B cell (primary cell): Measurements from ENCODE around the gene PNPLA5. TPM values are rescaled to one million over a fixed set of nuclear protein-coding genes. Genes with fewer than 3 reads are reported as not detected.

Experiments
- ATAC-seq: fragments of 200-7000 bp; cut with Tn5 transposase; one replicate; pipeline ENCODE4 v1.10.0; 2021; ENCODE audit warnings: low read depth, mild to moderate bottlenecking, moderate number of reproducible peaks, moderate library complexity
- CTCF ChIA-PET: fragments of 350-600 bp; sonication (Branson Sonifier 250); formaldehyde crosslinking; loops from one replicate; lab custom pipeline; 2021; ENCODE audit warnings: antibody characterized with exemption, inconsistent platforms; lab: Charles Lee
- POLR2A ChIA-PET: fragments of 350-600 bp; sonication (Branson Sonifier 250); formaldehyde crosslinking; loops from one replicate; lab custom pipeline; 2021; ENCODE audit warnings: antibody characterized with exemption; lab: Charles Lee
- DNase-seq: peaks from one replicate; pipeline ENCODE4 v3.0.0; 2013
- H2AFZ ChIP-seq: 2 replicates; pipeline ENCODE4 v1.6.1; 2012; ENCODE audit warnings: mild to moderate bottlenecking, low read depth, low read length; ENCODE audit not compliant: insufficient read depth, poor library complexity, severe bottlenecking
- H3K27ac ChIP-seq, 2 donors: 1 replicate in 1 of 2; 2 replicates in 1 of 2; pipeline ENCODE4 v1.5.1; 2012 to 2013; ENCODE audit warnings: low read length in 2 of 2, mild to moderate bottlenecking in 2 of 2, moderate library complexity in 1 of 2
- H3K27me3 ChIP-seq, 4 experiments: fragments of 200-600 bp in 1 of 4; sonication (generic) in 1 of 4; replicated peaks in 1 of 4; 1 replicate in 2 of 4; 2 replicates in 2 of 4; pipeline versions ENCODE4 v1.6.1 to v1.7.0; 2013 to 2016; ENCODE audit warnings: low read length in 3 of 4, mild to moderate bottlenecking in 2 of 4, mixed read lengths in 1 of 4, moderate library complexity in 1 of 4; ENCODE audit not compliant: insufficient read depth in 4 of 4, control insufficient read depth in 3 of 4; ENCODE audit errors: control extremely low read depth in 1 of 4
- H3K36me3 ChIP-seq, 2 experiments: replicated peaks in 1 of 2; 1 replicate in 1 of 2; 2 replicates in 1 of 2; pipeline versions ENCODE4 v1.6.1 to v1.7.1; 2013; ENCODE audit warnings: low read length in 1 of 2; ENCODE audit not compliant: insufficient read depth in 2 of 2, control insufficient read depth in 1 of 2; ENCODE audit errors: control extremely low read depth in 1 of 2, extremely low read depth in 1 of 2
- H3K4me1 ChIP-seq, 2 donors: fragments of 200-600 bp in 1 of 2; sonication (generic) in 1 of 2; 1 replicate in 1 of 2; 2 replicates in 1 of 2; pipeline versions ENCODE4 v1.5.1 to v1.6.1; 2013 to 2017; ENCODE audit warnings: low read length in 2 of 2; ENCODE audit not compliant: control insufficient read depth in 2 of 2, insufficient read depth in 2 of 2
- H3K4me2 ChIP-seq: replicated peaks from 2 replicates; pipeline ENCODE3; 2012; ENCODE audit warnings: mild to moderate bottlenecking, low read depth, low read length; ENCODE audit not compliant: poor library complexity, severe bottlenecking
- H3K4me3 ChIP-seq, 5 experiments: fragments of 200-600 bp in 1 of 5; sonication (generic) in 1 of 5; 1 replicate in 3 of 5; 2 replicates in 2 of 5; pipeline versions ENCODE4 v1.5.1 to v1.7.0; 2011 to 2016; ENCODE audit warnings: low read length in 4 of 5, mild to moderate bottlenecking in 4 of 5, low read depth in 2 of 5, control low read depth in 1 of 5, moderate library complexity in 1 of 5; ENCODE audit not compliant: insufficient read depth in 1 of 5; ENCODE audit errors: control extremely low read depth in 1 of 5, extremely low read depth in 1 of 5
- H3K79me2 ChIP-seq: fragments of 200-600 bp; sonication (generic); one replicate; pipeline ENCODE4 v1.6.0; 2016; ENCODE audit warnings: low read length; ENCODE audit not compliant: control insufficient read depth, insufficient read depth
- H3K9ac ChIP-seq: fragments of 200-600 bp; sonication (generic); 2 replicates; pipeline ENCODE4 v1.6.1; 2017; ENCODE audit warnings: mild to moderate bottlenecking, low read length, moderate library complexity
- H3K9me3 ChIP-seq, 3 donors: one replicate each; pipeline versions ENCODE4 v1.6.1 to v1.7.1; 2013; ENCODE audit warnings: low read length in 2 of 3; ENCODE audit not compliant: control insufficient read depth in 2 of 3, insufficient read depth in 1 of 3; ENCODE audit errors: control extremely low read depth in 1 of 3
- H4K20me1 ChIP-seq: 2 replicates; pipeline ENCODE4 v1.6.0; 2012; ENCODE audit warnings: mild to moderate bottlenecking, low read length; ENCODE audit not compliant: insufficient read depth, control insufficient read depth, poor library complexity, severe bottlenecking
- H3K27ac Mint-ChIP-seq: one replicate; pipeline ENCODE4 v1.8.0; 2021; ENCODE audit warnings: mixed read lengths
- H3K27me3 Mint-ChIP-seq: one replicate; pipeline ENCODE4 v1.8.0; 2021; ENCODE audit warnings: mixed read lengths
- H3K4me1 Mint-ChIP-seq: one replicate; pipeline ENCODE4 v1.8.0; 2021; ENCODE audit warnings: mixed read lengths
- H3K4me3 Mint-ChIP-seq: one replicate; pipeline ENCODE4 v1.8.0; 2021; ENCODE audit warnings: mixed read lengths
- H3K9me3 Mint-ChIP-seq: one replicate; pipeline ENCODE4 v1.8.0; 2022; ENCODE audit warnings: mixed read lengths; ENCODE audit not compliant: insufficient read depth
- CTCF ChIP-seq: fragments of 200-600 bp; IDR thresholded peaks from one replicate; pipeline ENCODE4 v1.8.0; 2022; ENCODE audit warnings: antibody characterized with exemption, mild to moderate bottlenecking
- EZH2 ChIP-seq: IDR thresholded peaks from 2 replicates; pipeline ENCODE4 v1.6.1; 2012; ENCODE audit warnings: borderline replicate concordance, low read depth, mild to moderate bottlenecking, moderate library complexity, low read length; ENCODE audit not compliant: insufficient read depth, poor library complexity, severe bottlenecking
- WGBS: methylation state at CpG from one replicate; pipeline ENCODE4 v1.1.5; 2013; ENCODE audit warnings: missing lambda C conversion rate; ENCODE audit not compliant: insufficient coverage; 5-methylcytosine and 5-hydroxymethylcytosine counted together
- intact Hi-C: fragments of 100-400 bp; cut with micrococcal nuclease; formaldehyde crosslinking; loops from one replicate; pipeline ENCODE4 v1.10.0; 2022
- polyA plus RNA-seq: library from polyadenylated mRNA; depleted of rRNA; stranded (reverse); fragments of >200 nt; gene quantifications from 2 replicates; pipeline ENCODE4 v1.2.3, GENCODE V29; 2012
- total RNA-seq, 2 donors: library from RNA; stranded (reverse); fragments of 120-200 nt in 1 of 2; gene quantifications; 1 replicate in 1 of 2; 2 replicates in 1 of 2; pipeline versions ENCODE4 v1.2.3 to v1.2.4, GENCODE V29; 2013 to 2022

The PNPLA5 gene
- total and polyA plus RNA-seq, 2 donors (not counting 1 experiment from before 2014, with no cell fraction given), result not detected

DNA sequence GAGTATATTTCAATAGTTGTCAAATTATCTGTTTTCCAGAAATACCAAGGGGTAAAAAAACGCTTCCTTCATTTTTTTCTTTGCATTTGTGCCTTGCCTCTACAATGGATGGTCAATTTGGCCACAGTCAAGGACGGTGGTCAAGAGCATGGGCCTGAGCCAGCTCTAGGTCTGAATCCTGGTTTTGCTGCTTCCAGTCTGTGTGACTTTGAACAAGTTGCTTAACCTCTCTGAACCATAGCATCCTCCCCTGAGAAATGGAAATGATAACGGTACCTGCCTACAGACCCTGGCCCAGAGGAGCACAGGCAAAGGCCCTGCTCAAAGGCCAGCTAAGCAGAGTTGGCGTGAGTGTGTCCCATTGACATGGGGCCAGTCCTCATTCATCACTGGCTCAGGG lies 3.1 kb downstream of the PNPLA5 start:
- Histone ChIP-seq H3K27me3 (peaks cover 0 to 49% (median 7%) of the 10 kb centered on the region in 4 experiments), H3K27ac (no peak overlapping the region), H3K4me3 (no peak overlapping the region), H3K36me3 (no peaks in the 10 kb centered on the region), H4K20me1 (no peaks in the 10 kb centered on the region), H3K4me2 (no peak overlapping the region), H3K4me1 (peaks cover 9 to 16% of the 10 kb centered on the region in 2 donors), H2AFZ (no peak overlapping the region), H3K9ac (no peak overlapping the region), H3K79me2 (no peaks in the 10 kb centered on the region), H3K9me3 (peaks cover 0 to 15% (median 0%) of the 10 kb centered on the region in 3 donors)
- Mint-ChIP-seq H3K27ac (no peak overlapping the region), H3K9me3 (no peaks in the 10 kb centered on the region), H3K4me1 (peaks cover 5% of the 10 kb centered on the region), H3K4me3 (no peak overlapping the region), H3K27me3 (peaks cover 41% of the 10 kb centered on the region)
- ChIA-PET POLR2A (no interaction called here), CTCF (no interaction called here)
- no peak for ATAC-seq
- 96% methylated on average over 3 of the region's 4 CpGs for WGBS
- intact Hi-C loops, result no loop called here
- no peak for TF ChIP-seq EZH2
- no peak for TF ChIP-seq CTCF
- DNase-seq, result no peak

DNA sequence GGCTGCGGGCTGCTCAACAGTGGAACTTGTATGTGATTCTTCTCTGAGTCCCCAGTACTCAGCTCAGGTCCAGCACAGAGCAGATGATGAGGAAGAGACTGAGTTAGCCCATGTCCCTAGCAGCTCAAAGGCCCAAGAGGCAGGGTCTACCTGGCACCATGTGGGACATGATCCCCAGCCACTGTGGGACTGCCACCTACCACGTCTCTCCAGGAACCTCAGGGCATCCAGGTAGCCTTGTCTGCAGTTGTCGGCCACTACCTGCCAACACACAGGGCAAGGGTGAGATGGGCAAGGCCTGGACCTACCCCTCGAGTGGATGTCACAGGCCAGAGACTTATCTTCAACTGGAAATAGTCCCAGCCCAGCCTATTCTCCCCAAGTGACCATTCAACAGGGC lies 4.4 kb downstream of the PNPLA5 start:
- no peaks in the 10 kb centered on the region for H3K9me3 Mint-ChIP-seq
- no peaks in the 10 kb centered on the region for H4K20me1 ChIP-seq
- no peak overlapping the region for H2AFZ ChIP-seq
- H3K36me3 ChIP-seq, result no peaks in the 10 kb centered on the region
- H3K27me3 ChIP-seq, result peaks cover 0 to 40% (median 7%) of the 10 kb centered on the region in 4 experiments
- ATAC-seq (no peak), DNase-seq (no peak)
- 75% methylated on average over 4 of the region's 4 CpGs for WGBS
- no peaks in the 10 kb centered on the region for H3K79me2 ChIP-seq
- peaks cover 9 to 16% of the 10 kb centered on the region in 2 donors for H3K4me1 ChIP-seq
- H3K27ac Mint-ChIP-seq, result no peak overlapping the region
- POLR2A ChIA-PET, result no interaction called here
- no peak overlapping the region for H3K9ac ChIP-seq
- H3K27ac ChIP-seq, result no peak overlapping the region
- intact Hi-C loops, result no loop called here
- H3K9me3 ChIP-seq, result peaks cover 0 to 15% (median 0%) of the 10 kb centered on the region in 3 donors
- peaks cover 39% of the 10 kb centered on the region for H3K27me3 Mint-ChIP-seq
- TF ChIP-seq EZH2 (no peak), CTCF (no peak)
- no peak overlapping the region for H3K4me3 Mint-ChIP-seq
- CTCF ChIA-PET, result interaction anchor here (1.0 kb wide), 1 partner anchor 10 kb away, joined by 3 read pairs; no protein-coding TSS in a partner anchor
- H3K4me1 Mint-ChIP-seq, result peaks cover 5% of the 10 kb centered on the region
- no peak overlapping the region for H3K4me2 ChIP-seq
- no peak overlapping the region for H3K4me3 ChIP-seq
